Putamen (tissue), 1 donor: ENCODE results near the gene ZNF138.
A peak's percentile ranks its signal among the peaks of the same experiment; 100 is the strongest.
"Not testable (repeated sequence)": the region's sequence is repeated elsewhere in the genome, so short reads cannot be mapped to it uniquely, and the experiment has no call there.

Experiments used
- DNase-seq: peaks from one replicate; pipeline ENCODE4 v3.0.0-alpha.2; 2016; ENCODE audit warnings: low spot score

The ZNF138 gene

DNA sequence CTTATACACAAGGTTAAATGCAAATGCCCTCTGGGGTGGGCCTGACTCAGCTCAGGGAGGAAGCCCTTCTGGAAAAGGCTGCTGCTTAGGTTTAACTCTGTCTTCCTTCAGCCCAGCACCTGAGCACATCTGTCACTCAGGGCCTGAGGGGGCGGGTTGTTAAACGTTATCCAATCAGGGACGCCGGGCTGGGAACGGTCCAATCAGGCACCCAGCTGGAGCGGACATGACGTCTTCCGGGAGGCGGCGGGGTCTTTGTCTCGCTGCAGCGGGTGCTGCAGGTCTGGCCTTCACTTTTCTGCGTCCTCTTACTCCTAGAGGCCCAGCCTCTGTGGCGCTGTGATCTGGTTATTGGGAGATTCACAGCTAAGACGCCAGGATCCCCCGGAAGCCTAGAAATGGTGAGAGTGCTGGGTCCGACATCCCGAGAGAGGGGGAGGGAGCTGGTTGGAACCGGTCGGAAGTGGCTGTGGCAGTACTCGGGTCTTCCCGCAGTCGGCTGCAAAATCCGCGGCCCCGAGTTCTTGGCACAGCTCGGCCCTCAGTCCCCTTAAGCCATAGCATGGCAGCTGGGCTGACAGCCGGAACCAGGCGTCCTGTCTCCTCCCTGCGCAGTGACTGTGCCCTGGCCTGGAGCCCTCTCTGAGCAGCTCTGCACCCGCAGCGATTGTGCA lies at the start of gene ZNF138:
ZNF138 (plus strand) TSS at position 258 of the 674 bp plus-strand sequence; CDS start at position 399, 141 bp downstream.
- peak; percentile 97 for DNase-seq

DNA sequence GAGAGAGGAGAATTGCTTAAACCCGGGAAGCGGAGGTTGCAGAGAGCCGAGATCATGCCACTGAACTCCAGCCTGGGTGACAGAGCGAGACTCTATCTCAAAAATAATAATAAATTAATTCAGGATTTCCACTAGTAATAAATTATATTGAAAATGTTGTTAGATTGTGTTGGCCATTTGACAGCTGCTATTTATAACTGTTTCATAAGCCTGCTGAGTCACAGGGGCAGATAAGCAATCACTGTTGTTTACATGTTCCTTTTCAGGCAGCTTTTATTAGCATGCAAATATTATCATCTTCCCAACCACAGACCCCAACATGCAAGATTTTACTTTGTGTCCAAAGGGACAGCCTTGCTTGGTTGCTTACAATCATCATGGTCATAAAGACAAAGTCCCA lies 49.5 kb upstream of the ZNF138 start:
- DNase-seq, result no peak

DNA sequence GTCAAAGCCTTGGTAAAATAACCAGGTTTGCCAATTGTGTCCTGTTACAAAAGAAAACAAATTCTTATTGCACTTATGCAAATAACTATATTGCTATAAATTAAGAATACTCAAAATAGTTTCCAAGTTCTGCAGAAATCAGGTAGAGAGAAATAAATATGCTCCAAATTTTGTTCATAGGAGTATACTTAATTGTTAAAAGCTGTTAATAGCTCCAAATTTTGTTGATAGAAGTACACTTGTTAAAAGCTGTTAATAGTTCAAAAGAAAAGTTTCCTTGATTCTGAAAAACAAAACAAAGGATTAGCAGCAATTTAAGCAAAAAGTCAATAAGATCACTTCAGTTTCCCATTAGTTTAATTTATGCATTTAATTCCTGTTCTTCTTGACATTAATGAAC lies 46.4 kb upstream of the ZNF138 start:
- no peak for DNase-seq

DNA sequence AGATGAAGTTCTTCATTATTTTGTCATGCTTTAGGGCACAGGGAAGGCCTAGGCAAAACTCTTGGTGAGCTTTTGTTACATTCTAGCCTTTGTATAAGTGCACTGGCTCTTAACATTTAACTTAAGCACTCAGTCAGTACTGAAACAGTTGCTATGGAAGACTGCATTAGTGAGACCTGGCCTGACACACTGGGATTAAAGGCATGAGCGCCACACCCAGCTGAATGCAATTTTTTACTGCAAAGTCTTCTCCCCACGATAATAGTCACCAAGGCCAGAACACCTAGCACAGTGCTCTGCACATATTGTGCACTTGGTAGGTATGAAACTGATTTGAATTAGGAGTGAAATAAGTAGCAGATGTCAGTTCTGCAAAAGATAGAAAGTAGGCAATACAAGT lies 41.2 kb upstream of the ZNF138 start:
- no peak for DNase-seq

DNA sequence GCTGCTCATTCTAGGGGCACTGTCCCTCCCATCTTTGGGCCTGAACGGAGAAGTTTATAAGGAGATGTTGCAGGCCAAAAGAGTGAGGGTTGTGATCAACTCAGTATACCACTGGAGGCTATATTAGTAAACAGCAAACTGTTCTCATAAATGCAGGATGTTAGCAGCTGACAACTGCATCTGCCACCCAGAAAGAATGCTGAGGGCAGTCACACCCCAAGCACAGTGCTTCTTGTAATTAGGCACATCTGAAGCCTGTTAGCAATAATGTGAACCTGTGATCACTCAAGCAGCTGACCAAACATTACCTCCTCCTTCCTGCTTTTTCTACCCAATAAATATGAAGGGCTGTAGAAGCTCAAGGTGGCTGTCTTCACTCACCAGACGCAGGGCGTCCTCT lies 38.4 kb upstream of the ZNF138 start:
- no peak for DNase-seq

DNA sequence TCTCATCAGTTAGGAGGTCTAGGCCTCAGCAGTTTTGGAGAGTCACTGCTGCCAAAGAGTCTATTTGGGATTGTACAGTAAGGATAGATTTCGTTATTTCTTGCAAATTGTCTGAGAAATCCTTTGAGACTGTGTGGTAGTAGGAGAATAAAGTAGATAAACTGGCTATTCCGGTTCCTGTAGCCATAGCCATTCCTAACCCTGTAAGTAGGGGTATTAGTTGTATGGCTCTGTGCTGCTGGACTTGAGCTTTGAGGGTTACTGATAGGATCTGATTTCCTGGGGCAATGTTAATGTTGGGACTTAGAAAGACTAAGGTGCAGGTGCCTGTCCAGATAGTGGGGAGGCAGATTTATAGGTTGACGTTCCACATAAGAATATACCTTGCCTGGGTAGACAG lies 36.1 kb upstream of the ZNF138 start:
- DNase-seq, result no peak

DNA sequence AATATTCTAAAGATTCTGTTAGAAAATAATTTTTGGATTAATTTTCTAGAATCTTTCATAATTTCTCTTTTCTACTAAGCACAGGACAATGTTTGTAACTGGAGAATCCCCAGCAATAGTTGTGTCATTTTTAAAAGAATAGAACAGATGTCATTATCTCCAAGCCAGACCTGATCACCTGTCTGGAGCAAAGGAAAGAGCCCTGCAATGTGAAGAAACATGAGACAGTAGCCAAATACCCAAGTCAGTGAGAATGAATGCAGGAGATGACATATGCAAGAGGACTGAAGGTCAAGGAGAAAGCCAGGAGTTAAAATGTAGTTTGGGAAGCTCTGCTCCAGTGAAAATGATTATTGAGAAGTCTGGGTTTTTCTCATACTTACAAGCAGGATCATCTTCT lies 25.4 kb upstream of the ZNF138 start:
- no peak for DNase-seq

DNA sequence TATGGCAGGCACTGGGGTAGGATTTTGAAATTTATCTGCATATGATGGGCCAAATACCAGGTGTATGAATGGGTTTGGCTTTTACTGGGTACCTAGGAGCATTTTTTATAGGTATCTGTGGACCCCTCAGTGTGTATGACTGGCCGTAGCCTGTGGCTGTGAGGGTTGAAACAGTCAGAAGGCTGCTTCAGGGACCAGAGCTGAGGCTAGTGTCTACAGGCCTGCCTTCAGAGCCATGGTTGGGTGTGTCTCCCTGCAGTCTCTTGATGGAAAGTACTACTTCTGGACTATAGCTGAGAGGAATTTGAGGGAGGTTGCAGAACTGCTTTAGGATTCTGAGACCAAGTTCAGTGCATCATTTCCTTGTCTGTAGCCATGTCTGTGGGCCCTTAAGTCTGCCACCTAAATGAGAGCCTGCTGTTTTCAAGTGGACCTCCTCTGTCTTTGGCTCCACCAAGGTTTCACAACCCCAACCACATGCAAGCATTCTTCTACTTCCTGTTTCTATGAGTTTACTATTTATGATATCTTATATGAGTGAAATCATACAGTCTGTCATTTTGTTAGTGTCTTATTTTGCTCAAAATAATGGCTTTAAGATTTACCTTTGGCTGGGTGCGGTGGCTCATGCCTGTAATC lies 19.9 kb upstream of the ZNF138 start:
- no peak for DNase-seq

DNA sequence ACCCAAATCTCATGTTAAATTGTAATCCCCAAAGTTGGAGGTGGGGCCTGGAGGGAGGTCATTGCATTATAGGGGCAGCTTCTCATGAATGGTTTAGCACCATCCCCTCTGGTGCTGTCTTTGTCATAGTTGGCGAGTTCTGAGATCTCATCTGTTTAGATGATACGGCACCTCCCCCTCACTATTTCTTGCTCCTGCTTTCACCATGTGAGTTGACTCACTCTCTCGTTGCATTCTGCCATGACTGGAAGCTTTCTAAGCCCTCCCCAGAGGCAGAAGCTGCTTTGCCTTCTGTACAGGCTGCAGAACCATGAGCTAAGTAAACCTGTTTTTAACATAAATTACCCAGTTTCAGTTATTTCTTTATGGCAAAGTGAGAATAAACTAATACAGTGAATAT lies 18.9 kb upstream of the ZNF138 start:
- no peak for DNase-seq

DNA sequence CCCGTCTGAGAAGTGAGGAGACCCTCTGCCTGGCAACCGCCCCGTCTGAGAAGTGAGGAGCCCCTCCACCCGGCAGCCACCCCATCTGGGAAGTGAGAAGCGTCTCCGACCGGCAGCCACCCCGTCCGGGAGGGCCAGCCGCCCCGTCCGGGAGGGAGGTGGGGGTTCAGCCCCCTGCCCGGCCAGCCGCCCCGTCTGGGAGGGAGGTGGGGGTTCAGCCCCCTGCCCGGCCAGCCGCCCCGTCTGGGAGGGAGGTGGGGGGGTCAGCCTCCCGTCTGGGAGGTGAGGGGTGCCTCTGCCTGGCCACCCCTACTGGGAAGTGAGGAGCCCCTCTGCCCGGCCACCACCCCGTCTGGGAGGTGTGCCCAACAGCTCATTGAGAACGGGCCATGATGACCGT lies 9.4 kb upstream of the ZNF138 start:
- DNase-seq, result not testable (repeated sequence)

DNA sequence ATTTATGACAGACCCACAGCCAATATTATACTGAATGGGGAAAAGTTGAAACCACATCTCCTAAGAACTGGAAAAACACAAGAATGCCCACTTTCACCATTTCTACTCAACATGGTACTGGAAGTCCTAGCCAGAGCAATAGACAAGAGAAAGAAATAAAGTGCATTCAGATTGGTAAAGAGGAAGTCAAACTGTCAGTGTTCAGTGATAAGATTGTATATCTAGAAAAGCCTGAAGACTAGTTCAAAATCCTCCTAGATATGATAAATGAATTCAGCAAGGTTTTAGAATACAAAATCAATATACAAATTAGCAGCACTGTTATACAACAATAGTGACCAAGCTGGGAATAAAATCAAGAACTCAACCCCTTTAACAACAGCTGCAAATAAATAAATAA lies 6.9 kb upstream of the ZNF138 start:
- DNase-seq, result no peak

DNA sequence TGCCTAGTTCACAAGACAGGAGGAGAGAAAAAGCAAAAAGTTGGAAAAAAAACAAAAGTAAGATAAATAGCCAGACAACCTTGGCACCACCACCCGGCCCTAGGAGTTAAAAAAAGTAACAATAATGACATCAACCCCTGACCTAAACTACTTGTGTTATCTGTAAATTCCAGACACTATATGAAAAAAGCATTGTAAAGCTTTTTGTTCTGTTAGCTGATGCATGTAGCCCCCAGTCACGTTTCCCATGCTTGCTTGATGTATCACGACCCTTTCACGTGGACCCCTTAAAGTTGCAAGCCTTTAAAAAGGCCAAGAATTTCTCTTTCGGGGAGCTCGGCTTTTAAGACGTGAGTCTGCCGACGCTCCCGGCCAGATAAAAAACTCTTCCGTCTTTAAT lies 5.0 kb upstream of the ZNF138 start:
- not testable (repeated sequence) for DNase-seq

DNA sequence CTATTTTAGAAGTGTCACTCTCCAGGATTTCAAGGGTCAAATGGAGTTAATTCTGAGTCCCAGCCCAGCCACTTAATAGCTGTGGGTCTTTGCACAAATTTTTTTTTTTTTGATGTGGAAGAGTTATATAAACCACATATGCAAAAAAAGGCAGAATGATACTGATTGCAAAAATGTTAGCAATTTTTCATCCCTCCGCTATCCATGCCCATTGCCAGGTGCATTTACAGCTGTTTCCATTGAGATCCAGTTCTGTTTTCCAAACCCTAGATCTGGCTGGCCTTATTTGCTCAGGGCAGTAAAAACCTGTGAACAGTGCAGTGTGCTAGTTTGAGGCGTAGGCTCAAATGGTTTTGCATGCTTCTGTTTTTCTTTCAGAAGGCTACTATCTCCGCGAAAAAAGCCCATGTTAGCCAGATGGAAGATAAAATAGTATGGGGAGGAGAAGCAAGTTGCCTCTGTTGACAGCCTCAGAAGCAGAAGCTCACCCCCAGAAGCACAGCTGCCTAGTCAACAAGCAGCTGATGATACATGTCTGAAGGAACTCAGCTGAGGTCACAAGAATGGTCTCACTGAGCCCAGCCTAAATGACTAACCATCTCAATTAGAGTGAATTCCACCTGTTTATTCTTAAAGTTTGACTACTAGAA lies 997 bp upstream of the ZNF138 start:
- no peak for DNase-seq

DNA sequence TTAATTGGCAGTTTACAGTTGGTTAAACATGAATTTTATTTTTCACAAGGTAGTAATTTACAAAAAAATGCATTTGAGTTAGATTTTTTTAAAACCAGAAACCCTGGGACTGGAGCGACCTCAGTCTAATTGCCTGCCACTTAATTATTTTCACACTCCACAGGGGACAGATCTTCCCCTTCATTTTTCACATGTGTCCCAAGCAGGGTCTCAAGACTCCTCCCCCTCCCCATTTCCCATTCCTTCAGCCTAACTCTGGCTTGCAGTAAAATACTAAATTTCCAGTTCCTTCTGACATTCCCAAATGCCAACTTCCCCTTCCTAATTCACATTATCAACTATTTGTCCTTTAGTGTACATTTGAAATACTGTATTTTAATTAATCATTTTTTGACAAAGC lies 948 bp downstream of the ZNF138 start:
- no peak for DNase-seq

DNA sequence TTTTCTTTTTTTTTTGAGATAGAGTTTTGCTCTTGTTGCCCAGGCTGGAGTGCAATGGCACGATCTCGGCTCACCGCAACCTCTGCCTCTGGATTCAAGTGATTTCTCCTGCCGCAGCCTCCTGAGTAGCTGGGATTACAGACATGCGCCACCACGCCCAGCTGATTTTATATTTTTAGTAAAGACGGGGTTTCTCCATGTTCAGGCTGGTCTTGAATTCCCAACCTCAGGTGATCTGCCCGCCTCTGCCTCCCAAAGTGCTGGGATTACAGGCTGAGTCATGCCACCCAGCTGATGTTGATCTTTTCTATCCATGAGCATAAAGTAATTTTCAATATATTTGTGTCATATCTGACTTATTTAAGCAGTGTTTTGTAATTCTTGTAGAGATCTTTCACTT lies 4.9 kb downstream of the ZNF138 start:
- peak; percentile 45 for DNase-seq

DNA sequence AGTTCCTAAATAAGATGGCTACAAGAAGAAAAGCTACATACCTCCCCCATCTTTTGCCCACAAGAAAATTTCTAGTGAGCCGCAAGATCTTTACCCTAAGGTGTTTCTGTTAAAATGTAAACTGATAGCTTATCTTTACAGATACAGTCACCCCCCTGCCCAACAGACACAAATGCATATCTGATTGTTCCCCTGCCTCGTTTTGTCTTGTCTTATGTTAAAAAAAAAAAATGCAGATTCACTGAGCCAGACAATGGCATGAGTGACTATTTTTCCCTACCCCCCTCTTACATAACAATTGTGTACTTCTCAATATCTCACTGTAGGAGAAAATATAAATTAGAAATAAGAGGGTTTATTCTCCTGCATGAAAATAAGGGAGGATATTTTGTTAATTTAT lies 8.5 kb downstream of the ZNF138 start:
- no peak for DNase-seq

DNA sequence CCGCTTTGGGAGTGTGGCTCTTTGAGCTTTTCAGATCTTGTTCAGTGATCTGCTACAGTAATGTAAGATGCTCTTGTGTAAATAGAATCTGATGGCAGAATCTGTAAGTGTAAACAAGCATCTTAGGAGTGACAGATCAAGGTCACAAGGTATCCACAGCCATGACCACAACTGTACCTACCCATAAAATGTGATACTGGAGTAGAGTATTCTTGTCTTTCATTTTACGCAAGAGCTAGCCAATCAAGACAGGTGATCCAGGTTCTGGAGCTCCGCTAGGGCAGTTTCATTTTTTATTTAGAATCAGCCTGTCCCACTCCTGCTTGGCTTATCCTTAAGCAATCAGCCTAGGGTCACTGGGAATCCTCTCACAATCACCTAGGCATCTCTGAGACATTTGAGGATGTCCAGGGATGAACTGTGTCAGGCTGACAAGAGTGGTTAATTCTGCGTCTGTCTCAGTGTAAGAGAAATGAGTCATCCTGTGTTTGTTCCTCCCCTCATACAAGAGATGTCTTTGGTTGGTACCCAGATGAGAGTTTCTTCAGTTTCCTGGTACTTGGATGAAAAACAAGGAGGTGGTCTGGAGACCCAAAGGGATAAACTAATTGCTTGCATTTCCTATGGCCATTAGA lies 13.6 kb downstream of the ZNF138 start:
- no peak for DNase-seq

DNA sequence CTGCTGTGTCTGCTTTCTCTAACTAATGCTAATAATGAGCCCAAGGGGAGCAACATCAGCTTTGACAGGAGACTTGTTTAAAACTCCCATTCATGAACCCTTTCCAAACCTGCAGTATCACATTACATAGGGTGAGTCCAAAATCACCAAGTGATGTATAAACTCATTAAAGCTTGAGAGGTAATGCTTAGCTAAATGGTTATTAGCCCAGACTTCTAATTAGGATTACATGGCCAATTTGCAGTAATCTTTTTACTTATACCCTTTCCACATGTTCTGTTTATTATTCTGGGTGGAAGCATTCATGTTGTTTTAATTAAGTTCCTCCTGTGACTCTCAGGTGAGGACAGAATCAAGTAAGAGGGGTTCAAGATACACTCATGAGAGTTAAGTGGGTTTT lies 17.5 kb downstream of the ZNF138 start:
- no peak for DNase-seq

DNA sequence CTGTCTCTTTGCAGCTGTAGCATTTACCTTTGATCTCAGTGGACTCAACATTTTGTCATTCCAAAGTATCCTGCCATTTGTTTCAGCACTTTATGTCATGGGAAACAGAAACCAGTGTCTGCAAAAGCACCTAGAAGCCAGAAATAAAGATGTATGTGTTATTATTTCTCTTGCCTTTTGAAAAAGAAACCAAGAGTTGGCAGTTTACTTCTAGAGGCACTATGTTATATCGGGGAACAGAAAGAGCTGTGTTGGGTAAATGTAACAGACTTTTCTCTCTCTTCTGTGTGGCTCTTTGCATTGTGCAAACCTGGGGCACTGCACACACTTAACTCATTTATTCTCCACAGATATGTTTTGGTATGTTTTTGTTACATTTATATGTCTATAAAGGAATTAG lies 36.7 kb downstream of the ZNF138 start:
- DNase-seq, result no peak

DNA sequence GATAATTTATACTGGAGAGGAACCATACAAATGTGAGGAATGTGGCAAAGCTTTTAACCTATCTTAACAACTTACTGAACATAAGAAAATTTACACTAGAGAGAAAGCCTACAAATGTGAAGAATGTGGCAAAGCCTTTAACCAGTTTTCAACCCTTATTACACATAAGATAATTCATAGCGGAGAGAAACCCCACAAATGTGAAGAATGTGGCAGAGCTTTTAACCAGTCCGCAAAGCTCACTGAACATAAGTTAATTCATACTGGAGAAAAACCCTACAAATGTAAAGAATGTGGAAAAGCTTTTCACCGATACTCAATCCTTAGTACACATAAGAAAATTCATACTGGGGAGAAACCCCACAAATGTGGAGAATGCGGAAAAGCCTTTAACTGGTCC lies 37.9 kb downstream of the ZNF138 start:
- no peak for DNase-seq

DNA sequence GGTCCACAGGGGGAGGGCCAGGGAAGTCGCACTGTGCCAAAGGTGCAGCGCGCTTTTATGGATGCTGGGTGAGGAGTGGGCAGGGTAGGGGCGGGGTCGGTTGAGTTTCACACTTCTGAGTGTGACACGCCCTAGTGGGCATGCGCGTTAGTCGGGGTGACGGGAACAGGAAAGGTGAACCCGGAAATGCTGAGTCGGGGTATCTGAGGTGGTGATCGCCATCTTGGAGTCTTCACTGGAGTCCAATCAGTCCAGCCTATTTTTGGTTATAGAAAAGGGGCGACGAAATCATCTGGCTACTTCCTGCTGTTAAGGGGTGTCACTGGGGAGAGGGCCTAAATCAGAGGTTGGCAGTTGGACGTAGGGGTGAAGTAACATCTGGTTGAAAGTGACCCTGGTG lies 40.8 kb downstream of the ZNF138 start:
- no peak for DNase-seq

DNA sequence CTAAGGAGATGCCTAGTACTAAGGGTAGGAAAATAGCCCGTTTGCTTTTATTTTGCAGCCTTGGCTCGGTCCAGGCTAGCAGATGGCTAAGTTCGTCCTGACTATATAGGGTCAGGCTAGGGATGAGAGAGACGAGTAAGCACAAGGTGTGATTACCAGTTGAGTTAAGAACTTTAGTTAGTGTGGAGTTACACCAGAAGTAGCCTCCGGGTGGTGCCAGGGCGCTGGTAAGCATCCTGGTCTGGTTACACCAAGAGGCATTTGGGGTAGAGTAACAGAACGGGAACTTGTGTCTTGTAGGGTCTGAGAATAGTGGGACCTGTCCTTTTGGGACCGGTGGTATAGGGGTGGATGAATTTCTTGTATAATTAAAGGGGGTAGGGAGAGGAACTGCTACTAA lies 41.6 kb downstream of the ZNF138 start:
- not testable (repeated sequence) for DNase-seq

DNA sequence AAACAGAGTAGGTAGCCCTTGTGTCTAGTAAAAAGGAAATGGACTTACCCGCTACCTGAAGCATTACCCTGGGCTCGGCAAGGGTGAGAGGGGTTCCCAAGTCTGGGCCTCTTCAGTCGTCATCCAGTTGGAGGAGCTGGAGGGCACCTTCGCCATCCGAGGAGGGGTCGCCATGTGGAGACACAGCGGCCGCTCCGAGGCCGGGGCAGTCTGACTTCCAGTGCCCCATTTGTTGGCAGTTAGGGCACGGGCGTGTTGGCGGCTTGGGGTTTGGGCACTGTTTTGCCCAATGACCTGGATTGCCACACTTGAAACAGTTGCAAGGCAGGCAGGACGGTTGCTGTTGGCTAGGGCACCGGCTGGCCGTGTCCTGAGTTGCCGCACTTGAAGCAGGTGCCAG lies 43.8 kb downstream of the ZNF138 start:
- DNase-seq, result not testable (repeated sequence)
